HepG2 (cell line): ENCODE results near the gene TMEM252.

Experiments used
- BCL3 ChIP-seq: sonication (generic); formaldehyde crosslinking; IDR thresholded peaks from 2 replicates; pipeline ENCODE4 v1.5.1; 2020; ENCODE audit warnings: mild to moderate bottlenecking, missing genetic modification reagents, moderate library complexity
- BHLHE40 ChIP-seq: IDR thresholded peaks from 2 replicates; pipeline ENCODE4 v1.6.1; 2011; ENCODE audit warnings: low read length, improper control_type of control experiment
- GLI4 ChIP-seq: sonication (generic); formaldehyde crosslinking; IDR thresholded peaks from 2 replicates; pipeline ENCODE4 v1.5.1; 2020; ENCODE audit warnings: missing genetic modification reagents, mild to moderate bottlenecking, moderate library complexity, borderline replicate concordance
- HDAC2 ChIP-seq: sonication (generic); formaldehyde crosslinking; IDR thresholded peaks from 2 replicates; pipeline ENCODE4 v1.4.0; 2020; ENCODE audit warnings: missing genetic modification reagents
- IRF1 ChIP-seq: sonication (generic); formaldehyde crosslinking; IDR thresholded peaks from 2 replicates; pipeline ENCODE4 v1.4.0; 2020; ENCODE audit warnings: low read depth, mild to moderate bottlenecking, missing genetic modification reagents
- MAFF ChIP-seq: IDR thresholded peaks from 2 replicates; pipeline ENCODE4 v1.6.1; 2011; ENCODE audit warnings: low read depth, low read length, improper control_type of control experiment
- ZNF232 ChIP-seq: sonication (generic); formaldehyde crosslinking; IDR thresholded peaks from 2 replicates; pipeline ENCODE4 v1.4.0; 2020; ENCODE audit warnings: missing genetic modification reagents, borderline replicate concordance
- TF ChIP-seq, protein P1 (sequence below): sonication (generic); formaldehyde crosslinking; IDR thresholded peaks from 2 replicates; pipeline ENCODE4 v1.4.0; 2020; ENCODE audit warnings: missing genetic modification reagents
- TF ChIP-seq, protein P2 (sequence below), 2 experiments: sonication (generic) in 1 of 2; formaldehyde crosslinking in 1 of 2; IDR thresholded peaks; 2 replicates each; pipeline versions ENCODE4 v1.4.0 to v1.6.1; 2018 to 2020; ENCODE audit warnings: missing genetic modification reagents in 2 of 2, borderline replicate concordance in 1 of 2, low read depth in 1 of 2, mild to moderate bottlenecking in 1 of 2, missing biosample characterization in 1 of 2

DNA sequence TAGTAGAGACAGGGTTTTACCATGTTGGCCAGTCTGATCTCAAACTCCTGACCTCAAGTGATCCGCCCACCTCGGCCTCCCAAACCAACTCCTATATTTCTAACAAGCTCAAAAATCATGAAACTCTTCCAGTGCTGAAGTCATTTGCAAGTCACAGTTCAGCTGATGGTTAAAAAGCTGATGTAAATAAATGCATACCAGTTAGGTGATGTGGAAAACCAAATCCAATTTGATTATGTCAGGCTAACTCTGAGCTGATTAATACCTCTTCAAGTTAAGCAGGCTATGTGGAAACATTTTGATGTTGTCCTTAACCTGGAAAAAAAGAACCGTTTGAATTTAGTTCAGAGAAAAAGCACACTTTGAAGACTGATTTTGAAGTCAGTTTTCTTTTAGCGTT, 51.0 kb downstream of the TMEM252 start:
- TF ChIP-seq BCL3 (no peak), BHLHE40 (no peak), HDAC2 (no peak), IRF1 (no peak), GLI4 (CRISPR knock-in tag) (no peak), ZNF232 (CRISPR knock-in tag) (no peak), MAFF (no peak)
- TF ChIP-seq, protein P1, sequence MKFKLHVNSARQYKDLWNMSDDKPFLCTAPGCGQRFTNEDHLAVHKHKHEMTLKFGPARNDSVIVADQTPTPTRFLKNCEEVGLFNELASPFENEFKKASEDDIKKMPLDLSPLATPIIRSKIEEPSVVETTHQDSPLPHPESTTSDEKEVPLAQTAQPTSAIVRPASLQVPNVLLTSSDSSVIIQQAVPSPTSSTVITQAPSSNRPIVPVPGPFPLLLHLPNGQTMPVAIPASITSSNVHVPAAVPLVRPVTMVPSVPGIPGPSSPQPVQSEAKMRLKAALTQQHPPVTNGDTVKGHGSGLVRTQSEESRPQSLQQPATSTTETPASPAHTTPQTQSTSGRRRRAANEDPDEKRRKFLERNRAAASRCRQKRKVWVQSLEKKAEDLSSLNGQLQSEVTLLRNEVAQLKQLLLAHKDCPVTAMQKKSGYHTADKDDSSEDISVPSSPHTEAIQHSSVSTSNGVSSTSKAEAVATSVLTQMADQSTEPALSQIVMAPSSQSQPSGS (CRISPR knock-in tag) = no peak
- TF ChIP-seq, protein P2, sequence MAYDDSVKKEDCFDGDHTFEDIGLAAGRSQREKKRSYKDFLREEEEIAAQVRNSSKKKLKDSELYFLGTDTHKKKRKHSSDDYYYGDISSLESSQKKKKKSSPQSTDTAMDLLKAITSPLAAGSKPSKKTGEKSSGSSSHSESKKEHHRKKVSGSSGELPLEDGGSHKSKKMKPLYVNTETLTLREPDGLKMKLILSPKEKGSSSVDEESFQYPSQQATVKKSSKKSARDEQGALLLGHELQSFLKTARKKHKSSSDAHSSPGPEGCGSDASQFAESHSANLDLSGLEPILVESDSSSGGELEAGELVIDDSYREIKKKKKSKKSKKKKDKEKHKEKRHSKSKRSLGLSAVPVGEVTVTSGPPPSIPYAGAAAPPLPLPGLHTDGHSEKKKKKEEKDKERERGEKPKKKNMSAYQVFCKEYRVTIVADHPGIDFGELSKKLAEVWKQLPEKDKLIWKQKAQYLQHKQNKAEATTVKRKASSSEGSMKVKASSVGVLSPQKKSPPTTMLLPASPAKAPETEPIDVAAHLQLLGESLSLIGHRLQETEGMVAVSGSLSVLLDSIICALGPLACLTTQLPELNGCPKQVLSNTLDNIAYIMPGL (CRISPR knock-in tag; IDR thresholded peaks at IDR 0.05; ENCODE audit: borderline replicate concordance in 1 of 2, low read depth in 1 of 2) = no peak
